Keratinocyte (primary cell): Measurements from ENCODE around the gene PNPLA2. TPM values are rescaled to one million over a fixed set of nuclear protein-coding genes. Genes with fewer than 3 reads are reported as not detected.

Experiments
- DNase-seq: peaks from one replicate; pipeline ENCODE4 v3.0.0-alpha.2; 2011; ENCODE audit warnings: low read depth, missing footprints, low spot score
- FAIRE-seq: peaks from 2 replicates; lab custom pipeline; 2011; peaks lifted over from hg19 to GRCh38; lab: Jason Lieb, UNC
- H2AFZ ChIP-seq: 2 replicates; pipeline ENCODE4 v1.6.0; 2012; ENCODE audit warnings: low read length, control low read depth, inconsistent platforms; ENCODE audit not compliant: control insufficient read depth
- H3K27ac ChIP-seq: 2 replicates; pipeline ENCODE4 v1.5.1; 2011; ENCODE audit warnings: low read length; ENCODE audit not compliant: control insufficient read depth, insufficient read depth
- H3K27me3 ChIP-seq: 3 replicates; pipeline ENCODE4 v1.6.0; 2011; ENCODE audit warnings: low read length; ENCODE audit not compliant: control insufficient read depth, insufficient read depth; ENCODE audit errors: extremely low read depth
- H3K36me3 ChIP-seq, 2 experiments: 2 replicates in 1 of 2; 3 replicates in 1 of 2; pipeline ENCODE4 v1.5.1; 2011; ENCODE audit warnings: low read length in 2 of 2, mild to moderate bottlenecking in 1 of 2; ENCODE audit not compliant: control insufficient read depth in 2 of 2, insufficient read depth in 2 of 2; ENCODE audit errors: extremely low read depth in 1 of 2
- H3K4me1 ChIP-seq: 3 replicates; pipeline ENCODE4 v1.5.1; 2011; ENCODE audit warnings: low read length; ENCODE audit not compliant: control insufficient read depth, insufficient read depth; ENCODE audit errors: extremely low read depth
- H3K4me2 ChIP-seq: 3 replicates; pipeline ENCODE4 v1.6.0; 2011; ENCODE audit warnings: low read depth, low read length; ENCODE audit not compliant: control insufficient read depth, insufficient read depth; ENCODE audit errors: extremely low read depth
- H3K4me3 ChIP-seq, 3 experiments: fragments of 200-600 bp in 1 of 3; sonication (generic) in 1 of 3; 2 replicates in 2 of 3; 3 replicates in 1 of 3; pipeline ENCODE4 v1.5.1; 2011 to 2016; ENCODE audit warnings: low read length in 3 of 3, mild to moderate bottlenecking in 3 of 3, control low read depth in 2 of 3, inconsistent platforms in 1 of 3, low read depth in 1 of 3, mixed read lengths in 1 of 3, mixed run types in 1 of 3, moderate library complexity in 1 of 3; ENCODE audit not compliant: control insufficient read depth in 2 of 3, insufficient read depth in 2 of 3; ENCODE audit errors: extremely low read depth in 1 of 3
- H3K79me2 ChIP-seq: 2 replicates; pipeline ENCODE4 v1.6.0; 2012; ENCODE audit warnings: low read length; ENCODE audit not compliant: control insufficient read depth, insufficient read depth
- H3K9ac ChIP-seq: 3 replicates; pipeline ENCODE4 v1.6.0; 2011; ENCODE audit warnings: low read length; ENCODE audit not compliant: control insufficient read depth, insufficient read depth; ENCODE audit errors: extremely low read depth
- H3K9me1 ChIP-seq: 3 replicates; pipeline ENCODE4 v1.6.0; 2011; ENCODE audit warnings: low read length; ENCODE audit not compliant: control insufficient read depth, insufficient read depth; ENCODE audit errors: extremely low read depth
- H3K9me3 ChIP-seq: 2 replicates; pipeline ENCODE4 v1.5.1; 2012; ENCODE audit warnings: low read depth, low read length; ENCODE audit not compliant: control insufficient read depth
- H4K20me1 ChIP-seq: 3 replicates; pipeline ENCODE4 v1.6.0; 2011; ENCODE audit warnings: low read length; ENCODE audit not compliant: control insufficient read depth, insufficient read depth; ENCODE audit errors: extremely low read depth
- CTCF ChIP-seq, 3 experiments: IDR thresholded peaks in 1 of 3; conservative IDR thresholded peaks in 1 of 3; optimal IDR thresholded peaks in 1 of 3; 2 replicates in 2 of 3; 3 replicates in 1 of 3; pipeline versions ENCODE3 to v1.5.1; 2011; ENCODE audit warnings: low read length in 3 of 3, mild to moderate bottlenecking in 3 of 3, moderate library complexity in 2 of 3, control low read depth in 1 of 3, inconsistent platforms in 1 of 3; ENCODE audit not compliant: insufficient read depth in 2 of 3; ENCODE audit errors: extremely low read depth in 1 of 3
- EZH2 ChIP-seq: IDR thresholded peaks from one replicate; pipeline ENCODE4 v1.6.1; 2012; ENCODE audit warnings: inconsistent platforms, mild to moderate bottlenecking, low read length, moderate library complexity
- dilution Hi-C: fragments of 300-500 bp; cut with MboI; formaldehyde crosslinking; loops from one replicate; pipeline ENCODE4 v1.7.0; 2020; ENCODE audit warnings: low sequenced_read_pairs; ENCODE audit not compliant: extremely low pct_ligation_motif_present
- polyA plus RNA-seq, 5 experiments: library from polyadenylated mRNA; depleted of rRNA in 3 of 5; stranded (reverse) in 3 of 5; stranded (forward) in 1 of 5; unstranded in 1 of 5; fragments of >200 nt; gene quantifications; 1 replicate in 1 of 5; 2 replicates in 3 of 5; 3 replicates in 1 of 5; pipeline versions ENCODE4 v1.2.1 to v1.2.3, GENCODE V29; 2011 to 2012; ENCODE audit warnings: missing spikeins in 2 of 5, low read depth in 1 of 5, low replicate concordance in 1 of 5

The PNPLA2 gene
- polyA plus RNA-seq, 1 donor (not counting 4 experiments of a cell fraction or from before 2014, with no cell fraction given), result 5.3 TPM

DNA sequence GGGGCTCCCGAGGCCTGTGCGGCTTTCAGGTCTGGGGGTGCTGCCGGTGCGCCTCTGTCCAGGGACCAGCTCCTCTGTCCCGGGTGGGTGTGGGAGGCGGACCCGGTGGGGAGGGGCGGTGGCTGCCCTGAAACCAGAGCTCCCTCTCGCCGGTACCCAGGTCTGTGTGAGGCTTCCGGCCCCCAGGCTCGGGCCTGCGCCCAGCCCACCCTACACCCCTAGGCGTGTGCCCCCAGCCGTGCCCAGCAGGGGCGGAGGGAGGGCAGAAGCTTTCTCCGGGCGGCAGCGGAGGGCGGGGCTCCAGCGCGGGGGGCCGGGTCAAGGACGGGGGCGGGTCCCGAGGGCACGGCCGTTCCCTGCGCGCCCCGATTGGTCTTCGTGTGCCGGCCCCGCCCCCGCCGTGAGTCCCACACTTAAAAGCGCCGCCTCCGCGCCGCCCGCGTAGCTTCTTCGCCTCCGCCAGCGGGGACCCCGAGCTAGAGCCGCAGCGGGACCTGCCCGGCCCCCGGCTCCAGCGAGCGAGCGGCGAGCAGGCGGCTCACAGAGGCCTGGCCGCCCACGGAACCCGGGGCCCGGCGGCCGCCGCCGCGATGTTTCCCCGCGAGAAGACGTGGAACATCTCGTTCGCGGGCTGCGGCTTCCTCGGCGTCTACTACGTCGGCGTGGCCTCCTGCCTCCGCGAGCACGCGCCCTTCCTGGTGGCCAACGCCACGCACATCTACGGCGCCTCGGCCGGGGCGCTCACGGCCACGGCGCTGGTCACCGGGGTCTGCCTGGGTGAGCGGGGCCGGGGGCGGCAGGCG, 616 bp downstream of the PNPLA2 start:
- Histone ChIP-seq H4K20me1 (no peaks in the 10 kb centered on the region), H3K36me3 (peaks cover 0 to 9% of the 10 kb centered on the region in 2 experiments), H3K79me2 (peaks cover 6% of the 10 kb centered on the region), H3K4me1 (peaks cover 25% of the 10 kb centered on the region), H2AFZ (peak overlapping the region; percentile 73), H3K4me3 (peak overlapping the region; percentile 71 to 78 (median 75)), H3K9ac (peak overlapping the region; percentile 81), H3K9me3 (no peaks in the 10 kb centered on the region), H3K27me3 (no peaks in the 10 kb centered on the region), H3K4me2 (peak overlapping the region; percentile 84), H3K27ac (peak overlapping the region; percentile 76), H3K9me1 (peaks cover 7% of the 10 kb centered on the region)
- no peak for FAIRE-seq
- dilution Hi-C loops, result no loop called here
- TF ChIP-seq CTCF (optimal IDR thresholded peaks at IDR 0.05 in 1 of 3, IDR thresholded peaks at IDR 0.05 in 1 of 3, conservative IDR thresholded peaks at IDR 0.05 in 1 of 3; ENCODE audit: extremely low read depth in 1 of 3, insufficient read depth in 2 of 3, low read length in 3 of 3) (no peak), EZH2 (no peak)
- DNase-seq, result no peak

DNA sequence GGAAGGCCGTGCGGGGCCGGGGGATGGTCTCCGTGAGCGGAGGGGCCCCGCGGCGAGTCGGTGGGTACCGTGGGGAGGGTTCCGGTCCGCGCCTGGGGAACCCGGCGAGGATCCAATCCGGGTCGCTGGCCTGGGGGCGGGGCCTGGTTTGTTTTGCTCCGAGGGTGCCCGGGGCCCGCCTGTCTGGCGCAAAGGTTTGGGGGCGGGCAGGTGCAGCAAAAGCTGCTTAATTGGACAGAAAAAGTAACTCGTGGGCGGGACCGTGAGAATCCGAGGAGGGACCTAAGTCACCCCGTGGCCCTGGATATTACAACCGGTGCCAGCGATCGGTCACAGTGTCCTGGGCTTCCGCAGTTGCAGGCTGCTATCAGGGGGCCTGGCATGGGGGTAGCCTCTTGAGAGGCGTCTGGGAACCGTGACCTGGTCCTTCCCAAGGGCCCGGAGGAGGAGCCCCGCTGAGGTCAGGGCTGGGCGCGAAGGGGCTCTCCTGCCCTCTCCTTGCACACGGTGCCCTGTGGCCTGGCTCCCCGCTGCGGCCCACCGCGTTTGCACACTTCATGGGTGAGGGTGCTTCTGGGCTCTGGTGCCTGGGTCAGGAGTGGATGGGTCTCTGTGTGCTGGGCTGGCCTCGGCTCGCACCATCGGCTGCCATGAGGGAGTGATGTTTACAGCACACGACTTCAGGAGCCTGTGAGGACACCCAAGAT, 1.4 kb downstream of the PNPLA2 start:
- dilution Hi-C loops, result no loop called here
- H2AFZ ChIP-seq, result no peak overlapping the region

More for the DNA sequence above, 1.4 kb downstream of the PNPLA2 start:
- peak overlapping the region; percentile 68 for H3K4me2 ChIP-seq
- peaks cover 25% of the 10 kb centered on the region for H3K4me1 ChIP-seq
- no peak for TF ChIP-seq EZH2
- TF ChIP-seq CTCF (optimal IDR thresholded peaks at IDR 0.05 in 1 of 3, IDR thresholded peaks at IDR 0.05 in 1 of 3, conservative IDR thresholded peaks at IDR 0.05 in 1 of 3; ENCODE audit: extremely low read depth in 1 of 3, insufficient read depth in 2 of 3, low read length in 3 of 3), result no peak
- H3K27ac ChIP-seq, result peak overlapping the region; percentile 76
- H3K4me3 ChIP-seq, result peak overlapping the region; percentile 71 to 78 (median 75)
- H3K9me1 ChIP-seq, result peaks cover 7% of the 10 kb centered on the region
- H3K36me3 ChIP-seq, result peaks cover 0 to 6% of the 10 kb centered on the region in 2 experiments
- H3K9me3 ChIP-seq, result no peaks in the 10 kb centered on the region
- no peaks in the 10 kb centered on the region for H3K27me3 ChIP-seq
- H3K9ac ChIP-seq, result peak overlapping the region; percentile 81
- DNase-seq (no peak), FAIRE-seq (no peak)
- no peaks in the 10 kb centered on the region for H4K20me1 ChIP-seq
- H3K79me2 ChIP-seq, result peaks cover 6% of the 10 kb centered on the region
